ENCODE results near the gene C3.
"Not testable (repeated sequence)": the region's sequence is repeated elsewhere in the genome, so short reads cannot be mapped to it uniquely, and the experiment has no call there.

GRCh38 chr19:6633456-6633813 lies 87.0 kb downstream of the C3 start:
- not testable (repeated sequence) for TF ChIP-seq CTCF (CRISPR knock-in tag; IDR thresholded peaks at IDR 0.05); MATR3 (CRISPR knock-in tag; IDR thresholded peaks at IDR 0.05); WIZ (CRISPR knock-in tag; IDR thresholded peaks at IDR 0.05); BRF2 (CRISPR knock-in tag; IDR thresholded peaks at IDR 0.05); KLF16 (CRISPR knock-in tag; IDR thresholded peaks at IDR 0.05); MYC (CRISPR knock-in tag; IDR thresholded peaks at IDR 0.05; ENCODE audit: borderline replicate concordance); ZNF276 (CRISPR knock-in tag; IDR thresholded peaks at IDR 0.05; ENCODE audit: low read depth); EP300 (IDR thresholded peaks at IDR 0.05; ENCODE audit: low read depth in 2 of 2, low read length in 2 of 2); EP300 (CRISPR knock-in tag; IDR thresholded peaks at IDR 0.05; ENCODE audit: borderline replicate concordance); BHLHE40 (IDR thresholded peaks at IDR 0.05; ENCODE audit: low read length)
